Amniotic stem cell (primary cell): ENCODE results near the gene MLST8.
A peak's percentile ranks its signal among the peaks of the same experiment; 100 is the strongest.
"Not testable (repeated sequence)": the region's sequence is repeated elsewhere in the genome, so short reads cannot be mapped to it uniquely, and the experiment has no call there.

ENCODE experiments used
- DNase-seq: peaks from one replicate; lab custom pipeline; 2025; lab: John Stamatoyannopoulos, UW

MLST8 gene

DNA sequence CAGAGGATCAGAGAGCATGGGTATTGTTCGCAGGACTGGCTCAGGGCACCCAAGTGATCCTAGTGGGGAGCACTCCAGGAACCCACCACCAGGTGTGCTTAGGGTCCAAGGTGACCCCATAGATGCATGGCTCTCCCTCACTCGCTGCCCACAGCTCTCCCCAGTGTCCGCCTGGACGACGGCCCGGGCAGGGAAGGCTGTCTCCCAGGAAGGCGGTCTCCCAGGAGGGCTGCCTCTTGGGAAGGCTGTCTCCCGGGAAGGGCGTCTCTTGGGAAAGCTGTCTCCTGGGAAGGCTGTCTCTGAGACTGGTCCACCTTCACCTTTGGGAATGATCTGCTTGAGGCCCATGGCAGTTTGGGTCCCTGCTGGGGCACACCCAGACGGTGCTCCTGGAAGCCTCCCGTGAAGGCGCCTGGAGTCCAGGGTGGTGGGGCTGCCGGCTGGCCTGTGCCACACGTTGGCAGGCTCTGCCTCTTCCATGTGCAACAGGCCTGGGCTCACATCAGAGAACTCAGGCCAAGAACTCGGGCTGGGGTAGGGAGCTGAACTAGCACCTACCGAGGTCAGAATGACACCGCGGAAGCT, 41.1 kb downstream of the MLST8 start:
- no peak for DNase-seq

DNA sequence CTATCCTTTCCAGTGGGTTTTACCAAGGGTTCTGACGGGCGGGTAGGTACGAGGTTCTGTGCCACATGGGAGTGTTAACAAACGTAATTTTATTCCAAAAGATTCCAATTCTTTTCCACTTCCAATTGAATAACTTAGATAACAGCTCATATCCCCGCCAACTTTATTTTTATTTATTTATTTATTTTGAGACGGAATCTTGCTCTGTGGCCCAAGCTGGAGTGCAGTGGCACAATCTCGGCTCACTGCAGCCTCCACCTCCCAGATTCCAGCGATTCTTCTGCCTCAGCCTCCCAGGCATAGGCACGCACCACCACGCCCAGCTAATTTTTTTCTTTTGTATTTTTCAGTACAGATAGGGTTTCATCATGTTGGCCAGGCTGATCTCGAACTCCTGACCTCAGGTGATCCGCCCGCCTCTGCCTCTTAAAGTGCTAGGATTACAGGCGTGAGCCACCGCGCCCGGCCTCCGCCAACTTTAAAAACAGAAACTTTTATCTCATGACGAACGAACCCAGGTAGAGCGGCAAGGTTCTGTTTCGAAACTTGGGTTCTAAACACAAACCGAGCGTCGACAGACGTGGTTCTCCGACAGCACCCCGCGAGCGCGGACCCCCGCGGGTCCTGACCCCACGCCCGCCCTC, 45.5 kb downstream of the MLST8 start:
- DNase-seq, result no peak

DNA sequence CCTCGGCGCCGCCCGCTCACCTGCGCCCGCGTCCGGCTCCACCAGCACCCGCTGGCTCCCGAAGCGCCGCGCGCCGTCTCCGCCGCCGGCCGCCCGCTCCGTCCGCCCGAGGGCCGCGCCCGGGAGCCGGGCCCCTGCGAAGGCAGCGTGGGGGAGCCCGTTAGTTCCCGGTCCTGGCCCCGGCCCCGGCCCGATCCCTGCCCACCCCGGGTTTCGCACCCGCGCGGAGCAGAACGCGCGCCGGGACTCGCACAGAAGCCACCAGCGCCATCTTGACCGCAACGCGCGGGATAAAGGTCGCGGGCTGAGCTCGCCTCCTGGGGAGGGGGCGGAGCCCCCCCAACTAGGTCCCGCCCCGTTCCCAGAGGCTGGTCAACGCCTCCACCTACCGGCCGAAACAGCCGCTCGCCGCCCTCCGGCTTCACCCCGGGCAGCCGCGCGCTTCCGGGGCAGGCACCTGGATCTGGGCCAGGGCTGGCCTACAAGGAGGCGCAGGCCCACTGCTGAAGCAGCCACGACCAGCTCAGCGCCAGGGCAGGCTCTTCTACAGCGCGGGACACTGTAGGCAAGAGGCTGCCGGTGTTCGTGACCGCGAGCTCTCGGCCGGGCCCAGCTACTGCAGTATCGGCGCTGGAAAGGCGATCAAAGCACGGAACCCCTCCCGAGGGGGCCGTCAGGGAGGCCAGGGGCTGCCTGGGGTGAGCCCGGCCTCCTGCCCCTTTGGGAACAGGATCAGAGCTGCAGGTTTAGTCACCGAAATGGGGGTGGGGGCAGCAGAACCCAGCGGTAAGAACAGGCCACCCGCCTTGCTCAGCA, 46.2 kb downstream of the MLST8 start, which contains the start of gene ECI1:
ECI1 (minus strand) TSS at position 292 of the 816 bp plus-strand sequence; CDS start at position 271, 21 bp downstream.
- DNase-seq, result peak; percentile 79

DNA sequence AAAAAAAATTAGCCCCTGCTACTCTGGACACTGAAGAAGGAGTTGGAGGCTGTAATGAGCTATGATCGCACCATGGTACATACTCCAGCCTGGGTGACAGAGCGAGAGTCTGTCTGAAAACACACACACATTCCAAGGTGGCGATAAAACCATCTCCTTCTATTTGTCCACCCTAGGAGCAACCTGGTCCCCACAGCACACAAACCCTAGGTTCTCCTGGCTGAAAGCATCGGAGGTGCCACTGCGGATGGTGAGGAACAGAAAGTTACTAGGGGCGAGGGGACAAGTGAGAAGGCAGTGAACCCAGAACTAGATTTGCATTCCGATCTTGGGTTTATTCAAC, 47.5 kb downstream of the MLST8 start:
- DNase-seq, result no peak

DNA sequence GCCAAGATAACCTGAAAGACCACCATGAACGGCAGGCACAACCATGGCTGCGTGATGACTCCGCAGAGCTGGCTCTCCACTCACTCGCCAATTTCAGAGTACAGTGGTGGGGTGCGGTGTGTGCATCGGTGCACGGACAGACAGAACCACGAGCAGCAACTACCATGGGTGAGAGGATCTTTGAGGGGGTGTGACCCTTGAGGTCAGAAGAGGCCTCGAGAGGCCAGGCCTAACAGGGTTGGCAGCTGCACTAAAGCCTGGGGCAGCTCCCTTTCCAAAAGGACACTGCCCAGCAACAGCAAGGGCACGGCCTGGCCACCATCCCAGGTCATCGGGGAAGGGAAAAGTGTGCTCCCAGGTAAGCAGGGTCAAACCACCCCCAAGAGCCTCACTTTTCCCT, 48.0 kb downstream of the MLST8 start:
- DNase-seq, result no peak

DNA sequence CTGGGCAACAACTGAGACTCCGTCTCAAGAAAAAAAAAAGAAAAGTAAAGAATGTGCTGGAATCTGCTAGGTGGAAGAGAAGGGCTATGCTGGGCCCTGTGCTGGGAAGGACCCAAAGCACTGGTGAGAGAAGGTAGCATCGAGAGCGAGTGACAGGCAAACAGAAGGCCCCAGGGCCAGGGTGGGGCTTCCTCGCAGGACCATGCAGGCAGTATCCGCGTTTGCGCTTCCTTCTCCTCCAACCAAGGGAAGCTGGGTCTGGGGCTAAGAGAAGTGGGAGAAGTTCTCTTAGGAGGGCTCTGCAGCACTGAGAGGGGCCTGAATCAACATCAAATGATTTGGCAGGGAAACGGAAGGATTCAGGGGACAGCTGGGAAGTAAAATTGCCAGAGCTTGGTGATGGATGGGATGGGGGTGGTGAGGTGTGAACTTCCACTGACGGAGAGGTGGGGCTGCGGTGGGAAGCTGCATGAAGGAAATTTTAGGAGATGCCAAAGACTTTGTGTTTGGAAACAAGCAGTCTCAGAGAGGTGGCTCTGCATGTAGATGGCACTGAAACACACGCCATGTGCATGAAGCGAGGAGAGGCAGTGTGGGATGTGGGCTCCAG, 51.4 kb downstream of the MLST8 start:
- no peak for DNase-seq

DNA sequence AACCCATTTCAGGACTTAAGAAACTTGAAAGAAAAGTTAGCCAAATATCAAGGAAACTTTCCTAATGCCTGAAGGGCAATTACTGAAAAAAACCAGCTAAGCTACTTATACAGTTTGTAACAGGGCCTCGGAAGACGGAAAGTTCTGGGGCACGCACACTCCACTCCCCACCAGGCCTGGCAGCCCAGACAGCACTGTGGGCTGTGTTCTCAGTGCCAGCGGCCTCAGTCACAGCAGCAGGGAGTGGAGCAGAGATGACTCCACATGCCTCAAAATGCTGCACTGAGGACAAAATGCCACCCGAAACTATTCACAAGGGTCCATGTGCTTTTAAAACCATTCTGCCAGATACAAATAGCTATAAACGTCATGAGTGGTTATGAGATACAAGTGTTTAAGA, 52.5 kb downstream of the MLST8 start:
- no peak for DNase-seq

DNA sequence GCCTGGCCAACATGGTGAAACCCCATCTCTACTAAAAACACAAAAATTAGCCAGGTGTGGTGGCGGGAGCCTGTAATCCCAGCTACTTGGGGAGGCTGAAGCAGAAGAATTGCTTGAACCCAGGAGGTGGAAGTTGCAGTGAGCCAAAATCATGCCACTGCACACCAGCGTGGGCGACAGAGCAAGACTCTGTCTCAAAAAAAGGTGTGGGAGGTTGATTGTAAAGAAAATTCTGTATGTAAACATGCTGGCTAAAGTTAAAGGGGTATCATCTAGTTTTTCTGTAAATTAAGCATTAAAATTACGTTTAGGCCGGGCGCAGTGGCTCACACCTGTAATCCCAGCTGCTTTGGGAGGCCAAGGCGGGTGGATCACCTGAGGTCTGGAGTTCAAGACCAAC, 53.3 kb downstream of the MLST8 start:
- not testable (repeated sequence) for DNase-seq
